GM19372 (cell line): Measurements from ENCODE around the gene KLRG1.

ENCODE experiments used
- ATAC-seq: cut with Tn5 transposase; IDR thresholded peaks from one replicate; pipeline ENCODE4 v1.9.1; 2021; ENCODE audit warnings: mild to moderate bottlenecking, low read depth, moderate library complexity; ENCODE audit not compliant: unreplicated experiment

KLRG1 gene

DNA sequence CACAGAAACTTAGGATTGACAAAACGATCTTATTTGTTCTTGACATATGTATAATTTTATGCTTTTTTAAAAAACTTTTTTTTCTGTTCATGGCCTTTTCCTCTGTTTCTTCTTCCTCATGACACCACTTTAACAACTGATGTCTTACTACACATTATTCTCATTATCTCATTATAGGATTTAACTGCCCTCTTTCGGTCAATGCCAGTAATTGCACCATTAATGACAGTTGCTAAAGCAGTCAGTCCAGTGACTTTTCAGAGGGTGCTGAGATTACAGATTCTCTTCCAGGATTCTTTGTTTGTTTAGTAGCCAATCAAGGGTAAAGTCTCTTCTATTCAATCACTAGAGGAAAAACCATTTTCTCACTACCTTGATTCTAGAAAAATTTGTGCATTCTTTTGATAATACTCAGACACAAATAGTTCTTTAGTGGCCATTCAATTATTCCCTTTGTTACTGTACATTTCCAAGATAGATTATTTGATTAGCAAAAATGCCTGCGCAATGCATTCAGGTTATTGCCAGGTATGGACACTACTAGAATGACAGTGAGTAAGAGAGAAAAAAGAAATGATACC lies 50.1 kb downstream of the KLRG1 start:
- no peak for ATAC-seq

DNA sequence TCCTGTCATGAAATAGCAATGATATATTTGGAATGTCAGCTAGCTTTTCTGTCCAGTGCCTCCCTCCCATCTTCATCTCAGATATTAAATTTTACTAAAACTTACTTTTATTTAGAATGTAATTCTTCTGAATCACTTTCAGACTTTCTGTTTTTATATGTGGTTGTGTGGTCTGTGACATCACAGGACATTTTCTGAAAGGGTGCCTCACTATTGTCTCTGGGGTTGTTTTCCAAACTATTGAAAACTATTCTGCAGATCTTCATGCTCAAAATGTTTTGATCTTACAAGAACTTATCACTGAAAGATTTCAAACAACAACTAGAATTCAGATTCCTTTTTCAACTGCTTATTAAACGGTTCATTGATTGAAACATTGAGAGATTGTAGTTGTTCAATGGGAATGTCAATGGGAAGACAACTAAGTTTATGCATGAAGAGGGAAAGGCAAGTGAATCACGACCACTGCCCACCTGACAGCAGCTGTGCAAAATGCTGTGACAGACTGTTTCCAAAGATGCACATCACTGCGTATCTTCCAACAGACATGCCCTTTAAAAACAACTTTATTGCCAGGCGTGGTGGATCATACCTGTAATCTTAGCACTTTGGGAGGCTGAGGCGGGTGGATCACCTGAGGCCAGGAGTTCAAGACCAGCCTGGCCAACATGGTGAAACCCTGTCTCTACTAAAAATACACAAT lies 51.3 kb downstream of the KLRG1 start:
- ATAC-seq, result no peak

- ATAC-seq, result no peak
Observed at GRCh38 chr12:9041321-9041720, 52.0 kb downstream of the KLRG1 start.

GRCh38 chr12:9043766-9044165 lies 54.4 kb downstream of the KLRG1 start:
- ATAC-seq, result no peak

DNA sequence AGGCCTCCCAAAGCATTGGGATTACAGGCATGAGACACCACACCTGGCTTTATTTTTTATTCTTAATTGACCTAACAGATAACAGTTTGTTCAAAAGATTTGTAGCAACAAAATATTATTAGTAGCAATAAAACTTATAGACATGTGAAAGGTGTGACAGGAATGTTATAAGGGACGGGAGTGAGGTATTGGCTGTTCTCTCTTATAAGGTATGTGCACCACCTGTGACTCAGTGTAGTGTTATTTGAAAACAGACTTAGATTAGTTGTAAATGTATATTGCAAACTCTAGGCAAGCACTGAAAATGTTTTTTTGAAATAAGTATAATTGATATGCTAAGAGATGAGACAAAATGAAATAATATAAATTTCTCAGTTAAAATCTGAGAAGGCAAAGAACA lies 57.8 kb downstream of the KLRG1 start:
- no peak for ATAC-seq

DNA sequence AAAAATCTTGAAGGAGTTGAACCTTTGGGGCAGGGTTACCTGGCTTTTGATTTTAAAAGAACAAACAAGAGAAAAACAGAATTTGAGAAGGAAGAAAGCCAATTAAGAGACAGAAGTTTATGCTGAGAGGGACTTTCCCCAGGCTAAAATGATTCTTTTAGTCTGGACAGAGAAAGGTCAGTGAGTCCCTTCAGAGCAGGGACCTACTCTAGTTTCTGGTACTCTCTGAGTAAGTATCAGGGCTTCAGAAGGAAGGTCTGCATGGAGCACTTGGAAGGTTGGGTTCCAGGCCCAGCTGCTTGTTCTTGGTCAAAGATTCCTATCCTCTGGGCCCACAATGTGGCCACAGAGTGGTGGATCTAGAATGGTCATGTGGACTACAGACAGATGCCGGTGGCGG lies 59.6 kb downstream of the KLRG1 start:
- ATAC-seq, result no peak

DNA sequence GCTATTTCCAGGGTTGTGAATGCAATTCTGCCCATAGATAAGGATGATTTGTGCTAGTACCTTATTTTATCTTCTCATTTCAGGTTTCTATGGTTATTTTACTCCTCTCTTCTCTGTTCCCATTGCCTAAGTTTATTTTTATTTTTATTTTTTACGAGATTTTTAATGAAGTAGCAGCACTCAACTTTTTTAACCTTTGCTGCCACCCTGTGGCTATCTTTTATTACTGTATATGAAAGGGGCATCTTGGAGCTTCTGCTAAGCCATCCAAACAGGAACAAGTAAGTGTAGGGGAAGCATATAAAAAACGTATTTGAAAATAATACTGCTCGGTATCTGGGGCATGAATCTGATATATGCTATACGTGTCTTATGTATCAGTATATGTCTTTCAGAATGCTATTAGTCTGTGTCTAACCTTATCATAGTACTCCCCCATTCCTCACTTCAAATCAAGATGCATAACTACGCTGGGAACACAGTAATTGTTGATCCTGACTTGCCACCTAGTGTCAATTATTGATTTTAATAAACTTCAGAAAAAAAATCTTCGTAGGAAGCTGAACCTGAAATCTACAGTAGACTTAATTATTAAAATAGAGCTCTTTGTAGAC lies 60.3 kb downstream of the KLRG1 start:
- ATAC-seq, result no peak

DNA sequence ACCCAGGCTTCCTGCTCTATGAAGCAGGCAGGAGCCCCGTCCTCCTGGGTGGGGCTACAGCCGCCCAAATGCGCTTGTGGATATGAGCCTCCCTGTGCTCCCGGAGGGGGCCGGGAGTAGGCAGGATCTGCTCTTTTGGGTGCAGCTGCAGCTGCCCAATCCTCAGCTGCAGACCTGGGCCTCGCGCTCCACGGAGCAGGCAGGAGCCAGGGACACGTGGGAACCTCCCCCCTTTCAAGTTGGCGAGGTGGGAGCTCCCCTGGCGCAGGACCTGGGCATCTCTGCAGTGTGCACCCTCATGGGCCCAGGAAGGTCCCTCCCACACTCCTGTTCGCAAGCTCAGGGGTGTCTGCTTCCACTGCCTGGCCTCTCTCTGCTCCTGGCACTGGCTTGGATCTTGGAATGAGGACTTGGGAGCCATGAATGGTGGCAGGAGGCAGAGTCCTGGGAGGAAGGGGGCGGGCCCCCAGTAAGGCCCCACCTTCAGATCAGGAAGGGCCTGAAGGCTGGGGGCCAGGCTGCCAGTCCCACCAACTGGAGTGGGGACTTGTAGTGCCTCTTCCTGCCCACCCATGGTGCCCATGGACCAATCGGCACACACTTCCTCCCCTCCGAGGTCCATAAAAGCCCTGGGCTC lies 61.3 kb downstream of the KLRG1 start:
- ATAC-seq, result no peak

DNA sequence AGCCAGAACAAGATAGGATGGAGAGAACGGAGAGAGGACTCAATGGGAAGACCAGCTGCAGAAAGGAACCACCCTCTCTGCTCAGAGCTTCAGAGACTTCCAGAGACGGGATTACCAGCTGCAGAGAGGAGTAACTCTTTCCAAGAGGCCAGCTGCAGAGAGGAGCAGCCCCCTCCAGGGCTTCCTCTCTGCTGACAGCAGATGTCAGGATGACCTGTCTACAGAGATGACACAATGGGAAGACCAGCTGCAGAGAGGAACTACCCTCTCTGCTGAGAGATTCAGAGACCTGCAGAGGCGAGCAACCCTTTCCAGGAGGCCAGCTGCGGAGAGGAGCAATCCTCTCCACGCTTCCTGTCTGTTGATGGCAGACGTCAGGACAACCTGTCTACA lies 61.8 kb downstream of the KLRG1 start:
- no peak for ATAC-seq

DNA sequence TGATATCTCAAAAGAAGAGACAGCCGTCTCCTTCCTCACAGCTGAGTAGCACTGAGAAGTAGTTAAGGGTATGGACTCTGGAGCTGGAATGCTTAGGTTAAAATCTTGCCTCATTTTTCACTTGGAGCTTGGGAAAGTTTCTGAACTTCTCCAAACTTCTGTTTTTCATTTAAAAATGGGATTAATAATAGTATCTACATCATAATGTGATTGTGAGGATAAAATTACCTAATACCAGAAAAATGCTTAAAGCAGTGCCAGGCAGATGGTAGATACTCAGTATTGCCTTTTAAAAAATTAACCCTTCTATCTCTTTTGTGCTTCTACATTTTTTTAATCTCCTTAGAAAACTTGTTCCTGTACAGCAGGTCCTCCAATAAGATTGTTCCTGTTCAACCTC lies 63.3 kb downstream of the KLRG1 start:
- ATAC-seq, result no peak
